ENCODE measurements around the gene DEPDC4.

Gene DEPDC4

GRCh38 chr12:100221523-100221922 lies 45.4 kb downstream of the DEPDC4 start:
- Histone ChIP-seq H3K36me3 (ENCODE audit: control insufficient read depth in 2 of 2, insufficient read depth in 1 of 2, low read length in 2 of 2) (peaks cover 30 to 35% of the 10 kb centered on the region in 2 experiments), H3K9me3 (ENCODE audit: control insufficient read depth, insufficient read depth, low read depth, low read length) (no peaks in the 10 kb centered on the region), H3K4me3 (ENCODE audit: low read depth, low read length) (no peak overlapping the region), H3K27ac (ENCODE audit: extremely low read depth, low read depth, low read length) (no peak overlapping the region), H3K4me1 (ENCODE audit: control insufficient read depth, insufficient read depth, low read length) (peaks cover 17% of the 10 kb centered on the region)
- POLR2A ChIA-PET: no interaction called here
- CTCF ChIA-PET: interaction anchor here (1.0 to 1.2 kb wide), 2 partner anchors 45 to 67 kb away, joined by 3 read pairs; no protein-coding TSS in a partner anchor
- TF ChIP-seq ZNF26 (tag by site-specific recombination; IDR thresholded peaks at IDR 0.05) (no peak), SP7 (tag by site-specific recombination; IDR thresholded peaks at IDR 0.05) (no peak), ZNF639 (tag by site-specific recombination; IDR thresholded peaks at IDR 0.05) (no peak), ZNF214 (tag by site-specific recombination; IDR thresholded peaks at IDR 0.05; ENCODE audit: borderline replicate concordance) (no peak), ZNF544 (tag by site-specific recombination; IDR thresholded peaks at IDR 0.05) (no peak), AEBP2 (tag by site-specific recombination; IDR thresholded peaks at IDR 0.05; ENCODE audit: borderline replicate concordance) (no peak), ATF2 (tag by site-specific recombination; IDR thresholded peaks at IDR 0.05; ENCODE audit: low read depth) (no peak), ZSCAN16 (tag by site-specific recombination; IDR thresholded peaks at IDR 0.05) (no peak), ZBTB11 (tag by site-specific recombination; conservative IDR thresholded peaks at IDR 0.05; ENCODE audit: low read depth) (no peak), MEIS1 (CRISPR knock-in tag; IDR thresholded peaks at IDR 0.05; ENCODE audit: borderline replicate concordance) (no peak), PRDM10 (tag by site-specific recombination; IDR thresholded peaks at IDR 0.05) (no peak), ZNF530 (tag by site-specific recombination; IDR thresholded peaks at IDR 0.05; ENCODE audit: low read depth) (no peak), ZNF707 (tag by site-specific recombination; IDR thresholded peaks at IDR 0.05) (no peak), ZNF184 (tag by site-specific recombination; IDR thresholded peaks at IDR 0.05) (no peak), EGR2 (tag by site-specific recombination; IDR thresholded peaks at IDR 0.05; ENCODE audit: low read depth) (no peak)

Measured in HEK293 (cell line).